AG09309 (cell line): Measurements from ENCODE around the gene DNAJC11.

Experiments
- DNase-seq: peaks from one replicate; pipeline ENCODE4 v3.0.0-alpha.2; 2010; ENCODE audit warnings: low read depth
- H3K4me3 ChIP-seq: 2 replicates; pipeline ENCODE4 v1.5.1; 2011; ENCODE audit warnings: mild to moderate bottlenecking, low read depth, low read length, moderate library complexity; ENCODE audit not compliant: control insufficient read depth
- TF ChIP-seq, protein P1 (sequence below): IDR thresholded peaks from 2 replicates; pipeline ENCODE4 v1.5.1; 2011; ENCODE audit warnings: mild to moderate bottlenecking, low read depth, low read length, inconsistent platforms; ENCODE audit not compliant: insufficient read depth, control insufficient read depth; ENCODE audit errors: missing control alignments

Gene DNAJC11

DNA sequence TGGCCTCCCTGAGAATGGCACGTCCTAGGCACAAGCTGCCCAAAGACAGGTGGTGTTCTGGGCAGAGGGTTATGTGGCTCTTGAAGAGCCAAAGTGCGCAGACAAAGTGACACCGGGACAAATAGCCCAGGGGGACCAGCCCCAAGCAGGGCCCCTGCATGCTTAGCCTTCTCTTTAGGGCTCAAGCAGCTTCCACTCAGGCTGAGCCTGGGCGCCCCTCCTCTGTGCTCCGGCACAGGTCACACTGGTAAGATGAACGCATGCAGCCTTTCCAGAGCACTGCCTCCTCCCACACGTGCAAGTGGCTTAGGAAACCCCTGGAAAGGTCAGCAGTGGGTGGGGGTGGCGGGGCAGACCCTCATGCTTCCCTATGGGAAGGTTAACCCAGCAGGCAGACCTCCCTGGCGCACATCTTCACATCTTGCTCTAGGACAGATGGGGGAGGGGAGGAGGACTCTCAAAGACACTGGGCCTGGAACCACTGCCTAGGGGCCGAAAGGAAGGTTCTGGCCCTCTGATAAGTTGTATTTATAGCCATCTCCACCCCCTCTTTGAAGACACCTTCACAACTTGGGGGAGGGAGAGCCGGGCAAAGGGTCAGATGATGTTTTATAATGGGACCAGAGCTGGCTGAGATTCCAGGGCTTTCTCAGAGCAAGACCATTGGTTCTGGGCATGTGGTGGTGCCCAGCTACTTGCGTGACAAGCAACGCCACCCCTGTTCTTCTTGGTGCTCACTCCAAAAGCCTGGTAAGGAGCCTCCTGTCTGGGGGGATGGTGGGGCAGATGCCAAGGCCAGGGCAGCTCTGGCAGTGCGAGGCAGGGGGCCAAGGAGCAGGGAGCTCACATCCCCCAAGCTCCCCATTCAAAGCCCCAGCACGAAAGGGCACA lies 104.5 kb downstream of the DNAJC11 start:
- no peak overlapping the region for H3K4me3 ChIP-seq
- no peak for DNase-seq
- TF ChIP-seq, protein P1, sequence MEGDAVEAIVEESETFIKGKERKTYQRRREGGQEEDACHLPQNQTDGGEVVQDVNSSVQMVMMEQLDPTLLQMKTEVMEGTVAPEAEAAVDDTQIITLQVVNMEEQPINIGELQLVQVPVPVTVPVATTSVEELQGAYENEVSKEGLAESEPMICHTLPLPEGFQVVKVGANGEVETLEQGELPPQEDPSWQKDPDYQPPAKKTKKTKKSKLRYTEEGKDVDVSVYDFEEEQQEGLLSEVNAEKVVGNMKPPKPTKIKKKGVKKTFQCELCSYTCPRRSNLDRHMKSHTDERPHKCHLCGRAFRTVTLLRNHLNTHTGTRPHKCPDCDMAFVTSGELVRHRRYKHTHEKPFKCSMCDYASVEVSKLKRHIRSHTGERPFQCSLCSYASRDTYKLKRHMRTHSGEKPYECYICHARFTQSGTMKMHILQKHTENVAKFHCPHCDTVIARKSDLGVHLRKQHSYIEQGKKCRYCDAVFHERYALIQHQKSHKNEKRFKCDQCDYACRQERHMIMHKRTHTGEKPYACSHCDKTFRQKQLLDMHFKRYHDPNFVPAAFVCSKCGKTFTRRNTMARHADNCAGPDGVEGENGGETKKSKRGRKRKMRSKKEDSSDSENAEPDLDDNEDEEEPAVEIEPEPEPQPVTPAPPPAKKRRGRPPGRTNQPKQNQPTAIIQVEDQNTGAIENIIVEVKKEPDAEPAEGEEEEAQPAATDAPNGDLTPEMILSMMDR: no peak

DNA sequence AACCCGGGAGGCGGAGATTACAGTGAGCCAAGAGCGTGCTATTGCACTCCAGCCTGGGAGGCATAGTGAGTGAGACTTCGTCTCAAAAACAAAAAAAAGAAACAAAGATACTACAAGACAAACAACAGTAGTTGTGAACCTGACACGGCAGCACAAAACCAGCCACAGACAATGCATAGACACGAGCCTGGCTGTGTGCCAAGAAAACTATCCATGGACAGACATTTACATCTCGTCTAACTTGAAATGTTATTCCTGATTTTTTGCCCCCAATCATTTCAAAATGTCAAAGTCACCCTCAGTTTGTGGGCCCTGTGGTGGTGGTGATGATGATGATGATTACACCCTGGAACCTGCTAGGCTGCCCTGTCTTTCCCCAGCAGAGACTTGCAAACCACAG lies 105.3 kb downstream of the DNAJC11 start:
- no peak overlapping the region for H3K4me3 ChIP-seq
- no peak for DNase-seq
- TF ChIP-seq, protein P1: no peak

DNA sequence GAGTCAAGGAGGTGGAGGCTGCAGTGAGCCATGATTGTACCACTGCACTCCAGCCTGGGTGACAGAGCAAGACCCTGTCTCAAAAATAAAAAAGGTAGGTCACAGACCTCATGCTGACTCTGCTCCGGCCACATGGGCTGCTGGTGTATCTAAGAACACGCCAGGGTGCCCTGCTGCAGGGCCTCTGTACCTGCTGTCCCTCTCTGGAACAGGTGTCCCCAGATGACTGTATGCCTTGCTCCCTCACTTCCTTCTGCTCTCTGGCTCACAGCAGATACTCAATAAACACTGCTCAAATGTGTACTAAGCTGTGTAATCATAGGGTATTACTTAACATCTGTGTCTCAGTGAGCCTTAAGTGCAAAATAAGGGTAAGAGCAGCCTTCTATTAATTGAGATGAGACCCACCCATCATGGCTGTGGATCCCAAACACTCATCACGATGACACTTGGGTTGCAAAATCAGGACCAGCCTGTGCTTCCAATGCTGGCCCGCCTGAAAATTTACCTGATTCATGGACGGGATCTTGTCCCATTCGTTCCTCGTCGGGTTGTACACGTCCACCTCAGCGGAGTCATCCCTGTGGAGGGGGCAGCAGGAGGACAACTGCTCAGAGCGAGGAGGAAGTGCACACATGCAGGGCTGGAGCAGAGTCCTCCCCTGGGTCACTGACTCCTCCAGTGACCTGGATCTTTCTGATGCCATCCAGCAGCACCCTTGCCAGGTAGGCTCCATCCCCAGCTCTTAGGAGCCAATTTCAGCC lies 106.5 kb downstream of the DNAJC11 start:
- DNase-seq: no peak
- TF ChIP-seq, protein P1: no peak
- H3K4me3 ChIP-seq: no peak overlapping the region

GRCh38 chr1:6593810-6594209 lies 107.8 kb downstream of the DNAJC11 start:
- no peak overlapping the region for H3K4me3 ChIP-seq
- DNase-seq: no peak
- TF ChIP-seq, protein P1: no peak

- no peak overlapping the region for H3K4me3 ChIP-seq
- TF ChIP-seq, protein P1: no peak
- no peak for DNase-seq
Measured at GRCh38 chr1:6592865-6593593, 108.6 kb downstream of the DNAJC11 start.

DNA sequence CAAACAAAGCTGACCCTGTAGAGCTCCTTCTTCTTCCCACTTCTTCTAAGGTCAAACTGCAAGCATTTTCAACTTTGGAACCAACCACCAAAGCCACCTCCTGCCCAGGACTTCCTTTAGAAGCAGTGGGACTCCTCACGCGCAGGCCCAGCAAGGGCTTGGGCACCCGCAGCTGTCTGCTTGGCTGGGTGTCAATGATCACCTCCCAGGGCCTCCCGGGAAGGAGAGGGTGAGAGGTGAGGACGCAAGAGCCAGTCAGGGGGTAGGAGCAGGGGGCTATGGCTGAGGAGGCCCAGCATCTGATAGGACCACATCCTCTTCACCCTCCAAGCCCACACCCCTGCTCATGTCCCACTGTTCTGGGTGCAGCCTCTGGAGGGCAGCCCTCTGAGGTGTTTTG lies 109.2 kb downstream of the DNAJC11 start:
- H3K4me3 ChIP-seq: no peak overlapping the region
- DNase-seq: no peak
- TF ChIP-seq, protein P1: no peak
